ENCODE results near the gene LY86. TPM values are rescaled to one million over a fixed set of nuclear protein-coding genes. Genes with fewer than 3 reads are reported as not detected.

LY86 gene
- polyA plus RNA-seq, 1 donor from 2014 or later: not detected

DNA sequence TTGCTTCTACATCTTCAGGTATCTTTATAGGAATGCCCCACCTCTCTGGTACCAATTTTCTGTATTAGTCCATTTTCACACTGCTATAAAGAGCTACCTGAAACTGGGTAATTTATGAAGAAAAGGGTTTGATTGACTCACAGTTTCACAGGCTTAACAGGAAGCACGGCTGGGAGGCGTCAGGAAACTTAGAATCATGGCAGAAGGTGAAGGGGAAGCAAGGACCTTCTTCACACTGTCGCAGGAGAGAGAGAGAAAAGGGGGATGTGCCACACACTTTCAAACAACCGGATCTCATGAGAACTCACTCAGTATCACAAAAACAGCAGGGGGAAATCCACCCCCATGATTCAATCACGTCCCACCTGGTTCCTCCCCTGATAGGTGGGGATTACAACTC lies 24.4 kb upstream of the LY86 start (continued):
- TF ChIP-seq SMC3 (conservative IDR thresholded peaks at IDR 0.05; ENCODE audit: poor library complexity): no peak

DNA sequence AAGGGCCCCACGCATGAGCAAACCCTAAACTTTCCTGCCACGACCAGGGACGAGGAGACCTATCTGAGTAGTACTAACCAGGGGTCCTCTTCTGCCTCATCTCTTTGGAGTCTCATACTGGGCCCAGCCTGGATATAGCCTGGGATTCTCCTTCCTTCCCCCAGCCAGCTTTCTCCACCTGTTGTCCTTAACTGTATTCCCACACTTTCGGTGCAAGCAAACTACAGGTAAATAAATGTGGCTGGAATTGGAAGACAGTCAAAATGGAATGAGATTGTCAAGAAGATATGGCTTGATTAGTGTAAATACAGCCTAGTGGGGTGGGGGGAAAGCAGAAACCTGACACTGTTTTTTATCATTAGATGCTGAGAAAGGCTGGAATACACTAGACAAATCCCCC lies 23.5 kb upstream of the LY86 start:
- Histone ChIP-seq H3K9me2 (ENCODE audit: insufficient read depth, low read length) (no peaks in the 10 kb centered on the region), H3K27me3 (ENCODE audit: insufficient read depth, low read depth, low read length) (no peaks in the 10 kb centered on the region), H3K4me3 (ENCODE audit: low read length) (no peak overlapping the region), H3F3A (ENCODE audit: insufficient read depth, low read length, poor library complexity, severe bottlenecking) (no peaks in the 10 kb centered on the region), H3K79me2 (replicated peaks; ENCODE audit: insufficient read depth, low read length) (no peaks in the 10 kb centered on the region), H3K27ac (ENCODE audit: low read length) (no peak overlapping the region), H3K36me3 (ENCODE audit: insufficient read depth, low read length) (no peaks in the 10 kb centered on the region), H3K9ac (ENCODE audit: low read length) (no peak overlapping the region), H3K9me3 (ENCODE audit: low read length) (no peaks in the 10 kb centered on the region), H4K20me1 (ENCODE audit: insufficient read depth) (no peaks in the 10 kb centered on the region), H3K4me2 (ENCODE audit: low read length) (no peak overlapping the region), H2AFZ (ENCODE audit: low read depth, low read length) (no peak overlapping the region)
- TF ChIP-seq EZH2 (IDR thresholded peaks at IDR 0.05; ENCODE audit: borderline replicate concordance, insufficient read depth, low read length, poor library complexity, severe bottlenecking): no peak
- no peak for TF ChIP-seq EP300 (conservative IDR thresholded peaks at IDR 0.05; ENCODE audit: poor library complexity, severe bottlenecking)
- TF ChIP-seq, protein P1, sequence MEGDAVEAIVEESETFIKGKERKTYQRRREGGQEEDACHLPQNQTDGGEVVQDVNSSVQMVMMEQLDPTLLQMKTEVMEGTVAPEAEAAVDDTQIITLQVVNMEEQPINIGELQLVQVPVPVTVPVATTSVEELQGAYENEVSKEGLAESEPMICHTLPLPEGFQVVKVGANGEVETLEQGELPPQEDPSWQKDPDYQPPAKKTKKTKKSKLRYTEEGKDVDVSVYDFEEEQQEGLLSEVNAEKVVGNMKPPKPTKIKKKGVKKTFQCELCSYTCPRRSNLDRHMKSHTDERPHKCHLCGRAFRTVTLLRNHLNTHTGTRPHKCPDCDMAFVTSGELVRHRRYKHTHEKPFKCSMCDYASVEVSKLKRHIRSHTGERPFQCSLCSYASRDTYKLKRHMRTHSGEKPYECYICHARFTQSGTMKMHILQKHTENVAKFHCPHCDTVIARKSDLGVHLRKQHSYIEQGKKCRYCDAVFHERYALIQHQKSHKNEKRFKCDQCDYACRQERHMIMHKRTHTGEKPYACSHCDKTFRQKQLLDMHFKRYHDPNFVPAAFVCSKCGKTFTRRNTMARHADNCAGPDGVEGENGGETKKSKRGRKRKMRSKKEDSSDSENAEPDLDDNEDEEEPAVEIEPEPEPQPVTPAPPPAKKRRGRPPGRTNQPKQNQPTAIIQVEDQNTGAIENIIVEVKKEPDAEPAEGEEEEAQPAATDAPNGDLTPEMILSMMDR (IDR thresholded peaks at IDR 0.05; ENCODE audit: poor library complexity, severe bottlenecking): no peak
- no peak for TF ChIP-seq RAD21 (conservative IDR thresholded peaks at IDR 0.05)

DNA sequence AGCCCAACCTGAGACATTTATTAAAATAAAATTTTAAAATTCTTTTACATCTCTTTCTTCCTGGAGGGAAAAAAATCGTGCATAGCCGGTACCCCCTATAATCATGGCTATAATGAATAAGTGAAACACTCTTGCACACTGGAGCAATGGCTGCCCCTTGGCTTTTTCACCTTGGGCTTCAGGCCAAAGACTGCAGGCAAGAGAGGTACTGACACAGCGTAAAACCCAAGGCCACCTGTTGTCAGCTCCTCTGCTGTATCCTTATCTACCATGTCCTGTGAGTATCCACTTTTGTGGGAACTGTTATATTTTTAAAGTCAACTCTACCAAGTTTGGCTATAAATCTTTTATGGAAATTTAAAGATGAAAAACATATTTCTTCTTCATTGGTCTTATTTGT lies 23.0 kb upstream of the LY86 start:
- no peaks in the 10 kb centered on the region for H3F3A ChIP-seq (ENCODE audit: insufficient read depth, low read length, poor library complexity, severe bottlenecking)
- H3K9ac ChIP-seq (ENCODE audit: low read length): no peak overlapping the region
- H3K36me3 ChIP-seq (ENCODE audit: insufficient read depth, low read length): no peaks in the 10 kb centered on the region
- H3K9me2 ChIP-seq (ENCODE audit: insufficient read depth, low read length): no peaks in the 10 kb centered on the region
- no peaks in the 10 kb centered on the region for H3K27me3 ChIP-seq (ENCODE audit: insufficient read depth, low read depth, low read length)
- H3K9me3 ChIP-seq (ENCODE audit: low read length): no peaks in the 10 kb centered on the region
- H3K27ac ChIP-seq (ENCODE audit: low read length): no peak overlapping the region
- H2AFZ ChIP-seq (ENCODE audit: low read depth, low read length): no peak overlapping the region
- H3K79me2 ChIP-seq (replicated peaks; ENCODE audit: insufficient read depth, low read length): no peaks in the 10 kb centered on the region
- no peak overlapping the region for H3K4me3 ChIP-seq (ENCODE audit: low read length)
- no peak overlapping the region for H3K4me2 ChIP-seq (ENCODE audit: low read length)
- no peaks in the 10 kb centered on the region for H4K20me1 ChIP-seq (ENCODE audit: insufficient read depth)
- TF ChIP-seq SMC3 (conservative IDR thresholded peaks at IDR 0.05; ENCODE audit: poor library complexity): no peak
- TF ChIP-seq EZH2 (IDR thresholded peaks at IDR 0.05; ENCODE audit: borderline replicate concordance, insufficient read depth, low read length, poor library complexity, severe bottlenecking): no peak
- TF ChIP-seq POLR2AphosphoS5 (IDR thresholded peaks at IDR 0.05): no peak
- TF ChIP-seq MXI1 (conservative IDR thresholded peaks at IDR 0.05; ENCODE audit: poor library complexity, severe bottlenecking): no peak
- TF ChIP-seq, protein P1 (IDR thresholded peaks at IDR 0.05; ENCODE audit: poor library complexity, severe bottlenecking): no peak
- TF ChIP-seq, protein P2, sequence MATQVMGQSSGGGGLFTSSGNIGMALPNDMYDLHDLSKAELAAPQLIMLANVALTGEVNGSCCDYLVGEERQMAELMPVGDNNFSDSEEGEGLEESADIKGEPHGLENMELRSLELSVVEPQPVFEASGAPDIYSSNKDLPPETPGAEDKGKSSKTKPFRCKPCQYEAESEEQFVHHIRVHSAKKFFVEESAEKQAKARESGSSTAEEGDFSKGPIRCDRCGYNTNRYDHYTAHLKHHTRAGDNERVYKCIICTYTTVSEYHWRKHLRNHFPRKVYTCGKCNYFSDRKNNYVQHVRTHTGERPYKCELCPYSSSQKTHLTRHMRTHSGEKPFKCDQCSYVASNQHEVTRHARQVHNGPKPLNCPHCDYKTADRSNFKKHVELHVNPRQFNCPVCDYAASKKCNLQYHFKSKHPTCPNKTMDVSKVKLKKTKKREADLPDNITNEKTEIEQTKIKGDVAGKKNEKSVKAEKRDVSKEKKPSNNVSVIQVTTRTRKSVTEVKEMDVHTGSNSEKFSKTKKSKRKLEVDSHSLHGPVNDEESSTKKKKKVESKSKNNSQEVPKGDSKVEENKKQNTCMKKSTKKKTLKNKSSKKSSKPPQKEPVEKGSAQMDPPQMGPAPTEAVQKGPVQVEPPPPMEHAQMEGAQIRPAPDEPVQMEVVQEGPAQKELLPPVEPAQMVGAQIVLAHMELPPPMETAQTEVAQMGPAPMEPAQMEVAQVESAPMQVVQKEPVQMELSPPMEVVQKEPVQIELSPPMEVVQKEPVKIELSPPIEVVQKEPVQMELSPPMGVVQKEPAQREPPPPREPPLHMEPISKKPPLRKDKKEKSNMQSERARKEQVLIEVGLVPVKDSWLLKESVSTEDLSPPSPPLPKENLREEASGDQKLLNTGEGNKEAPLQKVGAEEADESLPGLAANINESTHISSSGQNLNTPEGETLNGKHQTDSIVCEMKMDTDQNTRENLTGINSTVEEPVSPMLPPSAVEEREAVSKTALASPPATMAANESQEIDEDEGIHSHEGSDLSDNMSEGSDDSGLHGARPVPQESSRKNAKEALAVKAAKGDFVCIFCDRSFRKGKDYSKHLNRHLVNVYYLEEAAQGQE (IDR thresholded peaks at IDR 0.05; ENCODE audit: borderline replicate concordance): no peak
- no peak for TF ChIP-seq EP300 (conservative IDR thresholded peaks at IDR 0.05; ENCODE audit: poor library complexity, severe bottlenecking)
- TF ChIP-seq TAF1 (IDR thresholded peaks at IDR 0.05; ENCODE audit: low read depth): no peak
- no peak for TF ChIP-seq RAD21 (conservative IDR thresholded peaks at IDR 0.05)

All from neural cell (in vitro differentiated cells).